Measurements from ENCODE around the gene TMED4.

Gene TMED4

GRCh38 chr7:44539669-44540506 lies 42.1 kb downstream of the TMED4 start:
- no peak for DNase-seq

GRCh38 chr7:44538798-44539668 lies 43.0 kb downstream of the TMED4 start:
- no peak for DNase-seq

GRCh38 chr7:44538093-44538797 lies 43.8 kb downstream of the TMED4 start:
- no peak for DNase-seq

- no peak for DNase-seq
Observed at GRCh38 chr7:44537442-44537841, 44.6 kb downstream of the TMED4 start.

GRCh38 chr7:44536090-44536489 lies 45.9 kb downstream of the TMED4 start:
- no peak for DNase-seq

- no peak for DNase-seq
Observed at GRCh38 chr7:44535348-44536064, 46.5 kb downstream of the TMED4 start.

GRCh38 chr7:44534501-44534900 lies 47.5 kb downstream of the TMED4 start:
- peak; percentile 7 for DNase-seq

GRCh38 chr7:44534087-44534486 lies 47.9 kb downstream of the TMED4 start:
- no peak for DNase-seq

GRCh38 chr7:44533301-44534055 lies 48.6 kb downstream of the TMED4 start:
- no peak for DNase-seq

- no peak for DNase-seq
Observed at GRCh38 chr7:44531421-44532380, 50.3 kb downstream of the TMED4 start.

GRCh38 chr7:44530990-44531389 lies 51.0 kb downstream of the TMED4 start:
- no peak for DNase-seq
